Activated CD4-positive, CD25-positive, alpha-beta regulatory T cell (primary cell): Measurements from ENCODE around the gene GPR17.

Source experiments
- DNase-seq, 4 experiments: peaks; one replicate each; lab custom pipeline; 2025; lab: John Stamatoyannopoulos, UW

Gene GPR17, protein sequence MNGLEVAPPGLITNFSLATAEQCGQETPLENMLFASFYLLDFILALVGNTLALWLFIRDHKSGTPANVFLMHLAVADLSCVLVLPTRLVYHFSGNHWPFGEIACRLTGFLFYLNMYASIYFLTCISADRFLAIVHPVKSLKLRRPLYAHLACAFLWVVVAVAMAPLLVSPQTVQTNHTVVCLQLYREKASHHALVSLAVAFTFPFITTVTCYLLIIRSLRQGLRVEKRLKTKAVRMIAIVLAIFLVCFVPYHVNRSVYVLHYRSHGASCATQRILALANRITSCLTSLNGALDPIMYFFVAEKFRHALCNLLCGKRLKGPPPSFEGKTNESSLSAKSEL

DNA sequence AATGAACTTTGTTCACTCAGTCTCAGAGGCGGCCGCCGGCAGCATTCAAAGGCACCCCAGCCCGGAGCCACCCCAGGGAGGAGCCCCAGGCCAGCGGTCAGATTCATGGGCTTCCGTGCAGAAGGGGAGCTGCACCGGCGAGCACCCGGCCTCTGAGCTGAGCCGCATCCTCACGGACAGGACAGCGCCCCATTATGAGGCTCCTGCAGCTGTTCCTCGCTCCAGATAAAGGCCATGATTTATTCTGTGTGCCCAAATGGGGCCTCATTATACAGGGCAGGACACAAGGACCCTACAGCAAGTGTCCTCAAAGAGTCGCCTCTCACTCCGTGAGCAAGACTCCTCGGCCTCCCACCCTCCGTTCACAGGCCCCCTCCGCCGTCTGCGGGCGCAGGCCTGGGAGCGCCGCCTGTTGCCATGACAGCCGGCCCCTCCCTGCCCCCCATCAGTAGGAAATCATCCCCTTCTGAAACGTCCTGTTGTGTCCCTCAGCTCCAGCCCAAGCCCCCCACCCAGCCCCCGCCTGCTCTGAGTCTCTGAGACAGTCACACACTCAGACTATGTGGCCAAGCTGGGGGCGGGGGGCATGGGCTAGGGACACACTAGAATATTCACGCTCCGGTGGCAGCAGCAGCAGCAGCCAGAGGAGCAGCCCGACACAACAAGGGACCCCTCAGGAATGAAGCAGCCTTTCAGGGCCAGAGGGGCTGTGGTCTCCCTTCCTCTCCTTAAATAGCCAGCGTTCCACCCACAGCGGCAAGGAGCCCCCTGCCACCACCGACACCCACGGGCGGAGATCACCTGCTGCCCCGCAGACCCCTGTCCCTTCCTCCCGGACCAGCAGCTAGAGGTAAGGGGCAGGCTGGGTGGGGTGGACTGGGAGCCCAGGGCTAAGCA, at the start of gene GPR17:
TSS of gene GPR17 (plus strand) at position 759 of the 897 bp plus-strand sequence. CDS start 4,583 bp downstream, outside the sequence.
- no peak for DNase-seq

DNA sequence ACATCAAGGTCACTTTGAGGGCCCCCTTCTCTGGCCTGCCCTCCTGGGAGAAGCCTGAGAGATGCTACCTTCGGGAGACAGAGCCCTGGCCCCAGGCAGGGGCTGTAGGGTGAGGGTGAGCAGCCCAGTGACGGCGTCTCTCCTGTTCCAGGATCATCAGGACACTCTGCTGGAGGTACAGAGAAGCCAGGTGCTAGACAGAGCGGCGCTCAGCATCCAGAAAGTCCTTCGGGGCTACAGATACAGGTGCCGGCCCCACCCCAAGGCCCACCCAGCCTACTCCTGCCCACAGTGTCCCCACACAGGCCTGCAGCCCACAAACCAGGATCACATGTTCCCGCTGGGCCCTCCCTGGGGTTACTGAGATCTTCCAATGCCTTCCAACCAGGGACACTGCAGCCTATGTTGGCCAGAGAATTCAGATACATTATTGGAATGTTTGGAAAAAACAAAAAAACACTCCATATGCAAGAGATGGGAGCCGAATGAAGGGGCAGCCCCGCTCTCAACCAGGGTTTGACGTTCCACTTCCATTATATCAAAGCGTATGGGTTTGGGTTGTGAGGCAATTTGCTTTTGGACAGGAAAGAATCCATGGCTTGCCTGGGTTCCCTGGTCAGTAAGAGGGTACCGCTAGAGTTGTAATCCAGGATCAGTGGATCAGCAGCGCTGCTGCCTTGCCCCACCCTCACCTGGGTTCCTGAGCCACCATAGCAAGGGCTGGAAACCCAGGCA, 49.5 kb upstream of the GPR17 start:
- DNase-seq: no peak

DNA sequence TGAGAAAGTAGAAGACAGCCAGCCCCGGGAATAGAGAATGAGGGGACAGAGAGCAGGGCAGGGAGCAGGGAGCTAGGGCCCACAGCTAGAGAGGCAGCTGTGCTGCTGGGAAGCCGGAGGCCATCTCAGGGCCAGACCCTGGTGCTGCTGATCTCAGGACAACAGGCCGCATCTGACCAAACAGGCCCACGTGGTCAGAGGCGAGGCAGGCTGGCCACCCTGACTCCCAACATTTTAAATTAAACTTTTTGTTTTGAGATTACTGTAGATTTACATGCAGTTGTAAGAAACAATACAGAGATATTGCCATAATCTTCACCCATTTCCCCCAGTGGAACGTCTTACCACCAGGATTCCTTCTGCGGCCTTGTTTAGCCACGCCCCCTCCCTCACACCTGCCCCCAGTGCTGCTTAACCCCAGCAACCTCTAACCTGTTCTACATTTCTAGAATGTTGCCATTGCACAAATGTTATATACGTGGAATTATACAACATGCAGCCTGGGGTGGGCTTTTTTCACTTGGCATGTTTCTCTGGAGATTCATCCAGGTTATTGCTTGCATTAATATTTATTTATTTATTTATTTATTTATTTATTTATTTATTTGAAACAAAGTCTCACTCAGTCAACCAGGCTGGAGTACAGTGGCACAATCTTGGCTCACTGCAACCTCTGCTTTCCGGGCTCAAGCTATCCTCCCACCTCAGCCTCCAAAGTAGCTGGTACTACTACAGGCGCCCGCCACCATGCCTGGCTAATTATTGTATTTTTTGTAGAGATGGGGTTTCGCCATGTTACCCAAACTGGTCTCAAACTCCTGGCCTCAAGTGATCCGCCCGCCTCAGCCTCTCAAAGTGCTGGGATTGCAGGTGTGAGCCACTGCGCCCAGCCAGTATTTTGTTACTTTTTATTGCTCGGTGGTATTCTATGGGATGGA, 48.6 kb upstream of the GPR17 start:
- DNase-seq: no peak

DNA sequence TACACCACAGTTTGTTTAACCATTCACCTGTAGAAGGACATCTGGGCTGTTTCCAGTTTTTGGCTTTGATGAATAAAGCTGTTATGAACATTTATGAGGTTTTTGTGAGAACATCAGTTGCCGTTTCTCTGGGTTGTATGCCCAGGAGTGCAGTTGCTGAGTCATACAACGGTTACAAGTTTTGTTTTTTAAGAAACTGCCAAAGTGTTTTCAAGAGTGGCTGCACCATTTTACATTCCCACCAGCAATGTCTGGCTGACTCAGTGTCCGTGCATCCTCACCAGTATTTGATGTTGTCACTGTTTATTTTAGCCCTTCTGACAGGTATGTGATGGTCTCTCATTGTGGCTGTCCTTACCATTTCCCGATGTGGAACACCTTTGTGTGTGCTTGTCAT, 48.0 kb upstream of the GPR17 start:
- no peak for DNase-seq

DNA sequence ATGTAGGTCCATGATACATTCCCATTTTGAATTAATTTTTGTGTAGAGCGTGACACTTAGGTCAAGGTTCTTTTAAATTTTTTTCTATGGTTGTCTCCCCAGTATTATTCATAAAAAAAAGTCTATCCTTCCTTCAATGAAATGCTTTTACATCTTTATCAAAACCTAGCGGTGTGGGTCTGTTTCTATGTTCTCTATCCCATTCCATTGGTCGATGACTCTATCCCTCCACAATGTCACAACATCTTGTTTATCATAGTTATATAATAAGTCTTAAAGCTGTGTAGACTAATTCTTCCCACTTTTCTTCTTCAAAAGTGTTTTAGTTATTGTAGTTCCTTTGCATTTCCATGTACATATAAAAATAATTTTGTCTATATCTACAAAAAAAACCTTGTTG, 47.2 kb upstream of the GPR17 start:
- DNase-seq: no peak

DNA sequence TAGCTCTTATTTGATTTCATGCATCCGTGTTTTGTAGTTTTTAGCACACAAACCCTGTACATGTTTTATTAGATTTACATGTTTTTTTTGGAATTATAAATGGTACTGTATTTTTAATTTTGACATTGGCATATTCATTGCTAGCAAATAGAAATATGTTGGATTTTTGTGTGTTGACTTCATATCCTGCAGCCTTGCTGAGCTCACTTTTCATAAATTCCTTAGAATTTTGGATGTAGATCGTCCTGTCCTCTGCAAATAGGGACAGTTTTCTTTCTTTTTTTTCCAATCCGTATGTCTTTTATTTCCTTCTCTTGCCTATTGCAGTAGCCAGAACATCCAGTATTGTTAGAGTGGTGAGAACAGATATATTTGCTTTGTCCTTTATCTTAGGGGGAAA, 46.7 kb upstream of the GPR17 start:
- DNase-seq: no peak

DNA sequence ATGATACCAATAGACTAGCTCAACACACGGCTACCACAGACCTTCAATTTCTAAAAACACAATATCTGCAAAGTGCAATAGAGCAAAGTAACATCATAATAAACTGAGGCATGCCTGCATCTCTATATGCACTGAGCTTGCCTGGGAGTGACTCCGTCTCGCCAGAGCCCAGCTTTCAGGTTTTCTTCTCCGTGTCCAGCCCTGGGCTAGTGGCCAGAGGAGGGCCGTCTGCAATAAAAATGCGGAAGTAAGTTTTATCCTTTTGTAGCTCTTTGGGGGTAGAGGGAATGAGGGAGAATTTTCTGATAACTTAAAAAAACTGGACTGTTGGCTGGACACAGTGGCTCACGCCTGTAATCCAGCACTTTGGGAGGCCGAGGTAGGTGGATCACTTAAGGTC, 41.0 kb upstream of the GPR17 start:
- DNase-seq: no peak

DNA sequence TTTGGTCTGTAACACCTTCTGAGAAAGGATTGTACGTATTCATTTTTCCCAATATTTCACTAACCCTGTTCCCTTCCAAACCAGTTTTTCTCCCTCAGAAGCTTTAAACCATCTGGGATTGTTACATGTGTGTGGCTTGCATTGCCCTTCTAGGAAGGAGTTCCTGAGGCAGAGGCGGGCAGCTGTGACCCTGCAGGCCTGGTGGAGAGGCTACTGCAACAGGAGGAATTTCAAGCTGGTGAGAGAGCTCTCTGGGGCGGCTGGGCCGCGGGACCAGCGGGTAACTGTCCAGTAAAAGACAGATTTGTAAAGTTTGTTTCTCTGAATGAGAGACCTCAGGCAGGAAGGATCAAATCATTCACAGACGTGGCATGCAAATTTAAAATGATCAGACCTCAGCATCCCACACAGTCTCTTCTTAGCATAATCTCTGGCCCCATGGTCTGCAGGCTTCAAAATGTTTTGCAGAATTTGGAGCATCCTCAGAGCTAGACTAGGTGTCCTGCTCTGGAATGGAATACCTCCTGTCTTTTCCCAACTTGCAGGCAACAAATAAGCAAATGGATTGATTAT, 40.2 kb upstream of the GPR17 start:
- no peak for DNase-seq

DNA sequence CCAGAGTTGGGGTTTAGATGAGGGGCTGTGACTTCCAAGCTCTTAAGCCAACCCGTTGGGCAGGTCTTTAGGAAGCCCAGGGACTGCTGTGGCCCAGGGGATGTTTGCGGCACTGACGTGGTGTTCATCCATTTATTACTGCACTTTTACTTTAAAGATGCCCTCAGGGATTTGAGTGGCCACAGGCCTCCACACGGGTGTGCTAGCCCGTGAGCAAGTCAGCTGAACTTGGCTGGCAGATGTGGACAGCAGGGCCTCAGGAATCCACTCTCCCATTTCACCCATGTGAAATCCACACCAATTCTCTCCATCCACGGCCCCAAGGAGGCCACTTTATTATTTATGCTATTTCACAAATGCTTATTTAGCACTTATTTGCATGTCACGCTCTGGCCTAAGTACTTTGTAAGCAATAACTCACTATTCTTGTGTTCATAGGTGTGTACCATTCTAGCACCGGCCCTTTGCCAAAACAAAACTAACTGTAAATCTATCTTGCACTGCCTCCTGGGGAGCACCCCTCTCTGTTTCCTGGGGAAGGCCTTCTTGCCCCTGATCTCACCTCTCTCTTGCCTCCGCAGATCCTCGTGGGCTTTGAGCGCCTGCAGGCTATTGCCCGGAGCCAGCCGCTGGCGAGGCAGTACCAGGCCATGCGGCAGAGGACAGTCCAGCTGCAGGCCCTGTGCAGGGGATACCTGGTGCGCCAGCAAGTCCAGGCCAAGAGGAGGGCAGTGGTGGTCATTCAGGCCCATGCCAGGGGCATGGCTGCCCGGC, 39.1 kb upstream of the GPR17 start:
- DNase-seq: no peak

DNA sequence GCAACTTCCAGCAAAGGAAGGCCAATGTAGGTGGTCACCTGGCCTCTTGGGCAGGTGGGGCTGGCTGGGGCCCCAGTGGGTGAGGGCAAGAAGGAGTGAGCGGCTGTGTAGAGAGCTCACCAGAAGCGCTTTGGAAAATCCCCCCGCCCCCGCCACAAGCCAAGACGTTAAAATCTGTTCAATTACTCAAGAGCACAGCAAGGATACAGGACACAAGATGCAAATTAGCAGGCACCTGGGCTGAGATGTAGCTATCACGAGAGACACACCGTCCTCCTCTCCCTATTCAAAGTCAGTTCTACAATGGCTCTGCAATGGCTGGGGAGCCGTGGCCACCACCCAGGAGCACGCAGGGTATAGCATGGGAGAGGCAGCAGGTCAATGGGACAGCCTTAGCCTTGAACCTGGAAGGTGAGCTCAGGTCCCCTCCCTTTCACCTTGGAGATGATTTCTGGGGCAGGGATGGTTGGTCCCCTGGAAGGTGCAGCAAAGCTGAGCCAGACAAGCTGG, 38.5 kb upstream of the GPR17 start:
- DNase-seq: no peak

DNA sequence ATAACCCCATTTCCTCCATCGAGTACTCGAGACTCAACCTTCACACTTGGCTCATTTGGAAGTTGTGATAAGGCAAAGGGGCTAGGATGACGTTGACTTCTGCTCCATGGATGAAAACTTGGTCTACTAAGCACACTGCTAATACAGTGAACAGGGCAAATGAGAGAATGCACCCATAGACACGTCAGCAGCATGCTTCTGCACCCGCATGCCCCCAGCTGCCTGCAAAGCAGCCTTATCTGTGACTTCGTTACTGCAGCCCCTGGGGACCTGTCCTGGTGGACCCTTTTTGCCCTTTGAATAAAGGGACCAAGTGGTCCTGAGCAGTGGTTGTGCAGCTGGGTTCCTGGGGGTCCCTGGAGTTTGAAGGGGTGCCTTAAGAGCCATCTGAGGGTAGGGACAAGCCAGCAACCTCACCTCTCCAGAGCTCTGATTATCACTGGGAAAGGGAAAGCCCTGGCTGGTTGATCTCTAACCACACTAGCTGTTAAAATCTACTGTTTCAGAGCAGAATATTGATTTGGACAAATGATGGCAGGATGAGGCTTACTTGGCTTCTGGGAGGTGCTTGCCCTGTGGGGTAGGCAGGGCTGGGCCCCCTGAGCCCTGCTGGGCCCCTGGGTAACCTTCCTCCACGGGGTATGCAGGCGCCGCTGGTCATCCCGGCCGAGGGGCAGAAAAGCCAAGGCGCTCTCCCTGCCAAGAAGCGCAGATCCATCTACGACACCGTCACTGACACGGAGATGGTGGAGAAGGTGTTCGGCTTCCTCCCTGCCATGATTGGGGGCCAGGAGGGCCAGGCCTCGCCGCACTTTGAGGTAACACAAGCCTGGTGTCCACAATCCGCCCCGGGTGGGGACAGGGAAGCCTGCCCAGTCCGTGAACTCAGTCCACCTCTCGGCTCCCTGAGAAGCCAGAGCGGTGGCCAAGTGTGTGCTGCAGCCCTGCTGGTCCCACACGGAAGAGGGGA, 37.6 kb upstream of the GPR17 start:
- DNase-seq: no peak

DNA sequence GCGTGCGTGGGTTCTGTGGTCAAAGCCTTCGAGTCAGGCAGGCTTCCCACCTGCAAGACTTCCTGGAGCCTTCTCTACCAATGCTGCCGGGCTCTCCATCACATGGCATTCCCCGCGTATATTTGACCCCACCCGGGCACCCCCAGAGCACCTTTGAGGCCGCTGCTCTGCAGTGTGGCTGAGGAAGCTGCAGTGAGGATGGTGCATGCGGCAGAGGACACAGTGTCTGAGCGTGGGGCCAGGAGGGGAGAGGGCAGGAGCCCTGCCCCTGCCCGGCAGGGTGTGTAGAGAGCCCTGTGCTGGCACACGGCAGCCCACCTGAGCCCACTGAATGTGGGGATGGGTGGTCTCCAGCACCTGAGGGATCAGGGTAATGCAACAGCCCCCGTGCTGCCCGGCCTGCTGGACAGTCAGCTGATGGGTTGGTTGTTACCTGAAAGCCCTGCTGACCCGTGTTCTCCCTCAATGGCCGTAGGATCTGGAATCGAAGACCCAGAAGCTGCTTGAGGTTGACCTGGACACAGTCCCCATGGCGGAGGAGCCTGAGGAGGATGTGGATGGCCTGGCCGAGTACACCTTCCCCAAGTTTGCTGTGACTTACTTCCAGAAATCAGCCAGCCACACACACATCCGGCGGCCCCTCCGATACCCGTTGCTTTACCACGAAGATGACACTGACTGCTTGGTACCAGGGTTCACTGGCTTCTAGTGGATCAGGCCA, 36.8 kb upstream of the GPR17 start:
- no peak for DNase-seq

DNA sequence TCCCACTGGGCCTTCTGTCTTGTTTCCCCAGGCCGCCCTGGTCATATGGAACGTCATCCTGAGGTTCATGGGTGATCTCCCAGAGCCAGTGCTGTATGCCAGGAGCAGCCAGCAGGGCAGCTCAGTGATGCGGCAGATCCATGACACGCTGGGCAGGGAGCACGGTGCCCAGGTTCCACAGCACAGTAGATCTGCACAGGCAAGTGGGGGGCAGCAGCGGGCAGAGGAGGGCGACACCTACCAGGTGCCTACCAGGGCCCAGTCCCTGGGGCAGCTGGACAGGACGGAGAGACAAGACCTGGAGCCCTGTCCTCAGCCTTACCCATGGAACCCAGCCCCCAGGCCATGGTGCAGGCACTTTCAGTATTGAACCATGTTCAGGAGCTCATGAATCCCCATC, 36.1 kb upstream of the GPR17 start:
- no peak for DNase-seq

DNA sequence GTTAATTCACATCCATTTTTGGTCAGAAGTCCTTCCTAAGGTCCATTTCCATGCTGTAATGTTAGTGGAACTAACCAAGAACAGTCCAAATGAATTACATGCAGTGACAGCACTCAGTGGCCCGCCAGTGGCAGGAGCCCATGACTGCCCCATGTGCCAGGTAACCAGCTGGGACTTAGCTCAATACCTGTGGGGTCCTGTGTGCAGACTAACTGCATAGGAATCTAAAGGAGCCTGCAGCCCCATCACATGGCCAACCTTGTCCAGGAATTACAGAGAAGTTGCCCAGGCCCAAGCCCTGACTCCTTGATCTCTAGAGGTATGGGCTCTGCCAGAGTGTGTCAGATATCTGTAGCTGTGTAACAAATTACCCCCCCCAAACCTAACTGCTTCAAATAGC, 35.4 kb upstream of the GPR17 start:
- no peak for DNase-seq

DNA sequence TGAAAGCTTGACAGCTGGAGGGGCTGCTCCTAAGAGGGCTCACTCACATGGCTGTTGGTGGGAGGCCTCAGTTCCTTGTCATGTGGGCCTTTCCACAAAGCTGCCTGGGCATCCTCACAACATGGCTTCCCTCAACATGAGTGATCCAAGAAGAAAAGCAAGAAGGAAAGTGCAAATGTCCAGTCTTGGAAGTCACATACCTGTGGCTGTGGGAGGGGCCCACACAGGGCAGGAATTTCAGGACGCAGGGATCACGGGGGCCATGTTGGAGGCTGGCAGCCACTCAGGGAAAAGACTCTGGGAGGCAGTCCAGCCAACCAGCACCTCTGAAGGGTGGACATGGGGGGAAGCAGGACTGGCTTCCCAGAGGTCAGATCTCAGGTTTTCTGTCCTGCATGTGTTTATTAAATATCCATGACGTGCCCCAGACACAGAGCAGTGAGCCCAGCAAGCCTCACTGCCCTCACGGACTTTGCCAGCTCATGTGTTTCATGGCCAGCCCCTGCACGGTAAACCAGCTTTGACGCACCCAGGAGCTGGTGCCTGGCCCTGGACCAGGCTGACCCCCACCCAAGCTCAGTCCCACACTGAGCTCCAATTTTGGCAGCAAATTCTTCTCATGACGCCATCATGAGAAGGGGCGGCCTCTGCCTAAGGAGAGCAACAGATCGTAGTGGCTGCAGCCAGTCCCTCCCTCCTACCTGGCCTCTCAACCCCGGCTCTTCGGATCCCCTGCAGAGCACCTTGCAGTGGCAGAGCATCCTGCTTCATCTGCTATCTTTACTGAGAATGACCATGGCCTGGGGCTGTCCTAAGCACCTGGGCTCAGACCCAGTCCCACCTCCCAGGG, 34.7 kb upstream of the GPR17 start:
- DNase-seq: no peak

DNA sequence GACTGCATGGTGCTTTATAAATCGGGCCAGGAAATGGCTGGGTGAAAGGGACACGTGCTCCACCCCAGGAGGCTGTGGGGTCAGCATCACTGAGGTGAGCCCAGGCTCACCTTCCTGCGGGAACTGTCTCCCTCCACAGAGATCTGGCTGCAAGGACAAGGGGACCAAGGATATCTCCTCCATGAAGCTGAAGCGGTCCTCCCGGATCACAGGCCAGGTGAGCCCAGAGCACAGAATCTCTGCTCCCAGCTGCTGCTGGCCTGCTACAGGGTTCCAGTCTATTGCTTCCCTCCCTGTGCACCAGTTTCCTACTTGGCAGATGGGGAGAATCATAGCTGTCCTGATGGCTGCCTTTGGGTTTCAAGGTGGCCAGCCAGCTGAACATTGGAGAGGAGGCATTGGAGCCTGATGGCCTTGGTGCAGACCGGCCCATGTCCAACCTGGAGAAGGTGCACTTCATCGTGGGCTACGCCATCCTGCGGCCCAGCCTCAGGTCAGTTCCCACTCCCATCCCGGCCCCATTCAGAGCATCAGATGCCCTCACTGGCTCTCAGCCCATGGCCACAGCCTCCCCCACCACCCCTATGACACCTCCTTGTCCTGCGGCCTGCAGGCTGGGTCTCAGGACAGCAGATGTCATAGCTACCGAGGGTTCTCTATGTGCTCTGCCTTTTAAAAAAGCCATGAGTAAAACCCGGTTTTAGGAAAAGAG, 33.7 kb upstream of the GPR17 start:
- no peak for DNase-seq

DNA sequence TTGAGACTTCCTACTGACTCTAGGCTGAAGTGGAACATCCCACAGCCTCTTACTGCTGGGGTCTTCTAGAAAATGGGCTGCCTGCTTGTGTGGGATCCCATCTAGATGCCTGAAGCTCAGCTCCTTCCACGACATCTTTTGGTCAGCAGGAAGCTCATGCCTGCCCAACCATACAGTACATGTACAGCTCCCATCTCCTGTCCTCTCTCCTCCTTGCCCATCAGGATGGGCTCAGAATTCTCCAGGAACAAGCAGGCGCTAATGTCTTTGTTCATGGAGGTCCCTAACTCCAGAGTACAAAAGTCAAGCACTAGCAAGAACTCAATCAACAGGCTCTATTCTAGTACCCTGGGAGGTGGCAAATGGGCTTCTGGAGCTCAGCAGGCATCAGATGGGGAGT, 31.7 kb upstream of the GPR17 start:
- DNase-seq: no peak
